T-helper 1 cell treated with Interleukin-12 subunit alpha and Interleukin-12 subunit beta and Interleukin-4 antibody, amounts not matched to agents 30 ng/mL and 1 ng/mL, for 36 hours (primary cell): ENCODE measurements around the gene STRA6. TPM values are rescaled to one million over a fixed set of nuclear protein-coding genes. Genes with fewer than 3 reads are reported as not detected.

Source experiments
- intact Hi-C: fragments of 100-400 bp; cut with micrococcal nuclease; formaldehyde crosslinking; loops from one replicate; pipeline ENCODE4 v1.15.1; 2024
- total RNA-seq: library from RNA; stranded (reverse); gene quantifications from 2 replicates; pipeline ENCODE4 v1.2.3, GENCODE V29; 2022

Gene STRA6
- total RNA-seq, 1 donor from 2014 or later, result not detected

GRCh38 chr15:74208496-74208895, 5.9 kb upstream of the STRA6 start:
- intact Hi-C loops, result no loop called here

GRCh38 chr15:74207652-74208440, 5.3 kb upstream of the STRA6 start:
- intact Hi-C loops, result no loop called here

- intact Hi-C loops, result no loop called here
Observed at GRCh38 chr15:74206801-74207281, 4.3 kb upstream of the STRA6 start.

DNA sequence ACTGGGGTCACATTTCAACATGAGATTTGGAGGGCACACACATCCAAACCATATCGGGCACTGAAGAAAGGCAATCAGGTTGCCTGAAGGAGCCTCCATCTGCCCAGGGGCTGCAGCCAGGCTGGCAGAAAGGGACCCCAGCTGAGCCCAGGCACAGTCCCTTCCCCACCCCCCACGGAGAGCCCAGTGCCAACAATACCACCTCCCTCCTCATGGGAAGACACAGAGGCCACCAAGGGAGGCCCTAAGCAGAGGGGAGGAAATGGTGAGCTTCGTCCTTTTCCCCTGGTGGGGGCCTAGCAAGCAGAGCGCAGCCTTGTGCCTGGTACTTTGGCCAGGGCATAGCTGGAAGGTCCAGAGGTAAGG, 3.0 kb upstream of the STRA6 start:
- intact Hi-C loops, result no loop called here

- intact Hi-C loops, result no loop called here
Observed at GRCh38 chr15:74203914-74204431, 1.4 kb upstream of the STRA6 start.

- intact Hi-C loops, result no loop called here
Observed at GRCh38 chr15:74201710-74202420, 722 bp downstream of the STRA6 start.

DNA sequence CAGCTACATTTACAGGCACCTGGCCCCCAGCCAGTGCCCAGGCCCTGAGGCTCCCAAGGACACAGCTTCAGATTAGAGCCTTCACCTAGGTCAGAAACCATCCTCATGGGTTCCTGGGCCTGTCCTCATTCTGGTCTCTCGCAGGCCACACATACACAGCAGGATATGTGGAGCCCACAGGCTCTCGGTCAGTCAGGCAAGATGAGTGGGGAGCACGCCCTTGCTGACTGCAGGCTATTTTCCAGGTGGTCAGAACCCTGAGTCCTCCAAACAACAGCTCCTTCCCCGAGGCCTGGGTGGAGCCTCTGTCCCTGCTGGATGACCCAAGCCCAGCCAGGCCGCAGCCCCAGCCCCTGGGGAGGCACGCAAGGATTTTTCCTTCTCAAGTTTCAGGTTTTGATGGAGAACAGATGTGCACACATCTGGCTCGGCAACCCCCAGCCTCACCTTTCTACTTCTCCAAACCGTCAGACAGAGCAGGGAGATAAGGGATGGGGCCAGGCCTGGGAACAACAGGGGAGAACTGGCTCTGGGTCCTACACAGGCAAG, 1.6 kb downstream of the STRA6 start:
- intact Hi-C loops, result no loop called here

DNA sequence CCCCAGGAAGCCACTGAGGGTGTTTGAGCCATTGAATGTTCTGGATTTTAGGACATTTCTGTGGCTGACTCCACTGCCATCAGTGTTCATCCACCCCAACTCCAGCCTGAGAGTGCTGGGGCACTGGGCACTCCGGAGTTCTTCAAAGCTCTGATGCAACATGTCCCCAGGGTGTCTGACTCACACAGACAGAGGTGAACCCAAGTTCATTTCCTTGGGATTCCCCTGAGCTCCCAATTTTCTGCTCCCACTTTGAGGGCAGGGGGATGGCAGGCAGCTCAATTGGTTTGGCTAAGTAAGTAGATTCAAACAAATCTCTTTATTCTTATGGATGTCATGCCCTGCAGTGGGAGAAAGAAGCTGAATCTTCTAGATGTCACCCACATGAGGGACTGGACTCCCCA, 2.2 kb downstream of the STRA6 start:
- intact Hi-C loops, result no loop called here

DNA sequence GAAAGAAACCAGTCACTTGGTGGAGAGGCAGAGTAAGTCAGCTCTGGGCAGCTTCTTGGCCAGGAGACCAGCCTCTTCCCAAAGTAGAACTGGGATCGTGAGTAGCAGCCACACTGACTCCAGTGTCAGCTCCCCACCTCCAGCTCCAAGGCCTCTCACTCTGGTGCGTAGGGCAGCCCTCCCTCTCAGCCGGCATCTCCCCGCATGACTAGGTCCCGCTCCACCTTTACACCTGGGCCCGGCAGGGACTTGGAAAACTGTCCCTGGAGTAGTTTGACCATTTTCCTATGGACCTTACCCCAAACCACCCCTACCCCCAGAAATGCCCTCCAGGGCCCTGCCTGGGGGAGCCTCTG, 3.3 kb downstream of the STRA6 start:
- intact Hi-C loops, result no loop called here

DNA sequence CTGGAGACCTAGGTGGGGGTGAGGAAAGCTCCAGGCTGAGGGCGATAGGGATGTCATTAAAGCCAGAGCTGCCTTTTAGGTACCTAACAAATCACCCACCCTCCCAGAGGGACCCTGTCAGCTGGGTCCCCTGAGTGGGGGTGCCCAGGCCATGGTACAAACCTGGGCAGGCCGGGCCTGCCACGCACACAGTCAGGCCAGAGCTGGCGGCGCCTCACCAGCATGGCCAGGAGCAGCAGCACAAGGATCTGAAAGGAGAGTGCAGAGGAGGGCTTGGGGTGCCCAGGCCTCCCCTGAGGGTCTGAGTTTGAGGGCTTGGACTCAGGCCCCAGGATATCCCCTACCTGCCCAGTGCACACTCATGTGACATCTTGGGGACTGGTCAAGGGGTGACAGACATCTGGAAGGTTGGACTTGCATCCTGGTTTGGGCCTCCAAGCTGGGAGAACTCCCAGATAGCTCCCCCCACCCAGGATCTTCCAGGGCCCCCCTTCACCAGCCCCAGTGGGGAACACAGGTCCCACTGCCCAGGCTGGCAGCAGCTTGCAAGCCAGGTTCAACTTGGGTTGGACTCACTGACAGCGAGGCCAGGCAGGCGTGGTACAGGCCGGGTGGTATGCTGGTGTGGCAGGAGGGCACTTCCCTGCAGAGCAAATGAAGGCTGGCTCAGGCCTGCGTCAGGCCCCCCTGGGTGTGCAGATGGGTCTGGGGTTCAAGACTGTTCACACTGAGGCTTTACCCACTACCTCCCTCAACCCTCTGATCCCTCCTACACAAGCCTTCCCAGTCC, 5.2 kb downstream of the STRA6 start:
- intact Hi-C loops, result no loop called here

- intact Hi-C loops, result no loop called here
Observed at GRCh38 chr15:74196175-74196574, 6.4 kb downstream of the STRA6 start.

- intact Hi-C loops, result no loop called here
Observed at GRCh38 chr15:74194572-74195559, 7.7 kb downstream of the STRA6 start.

DNA sequence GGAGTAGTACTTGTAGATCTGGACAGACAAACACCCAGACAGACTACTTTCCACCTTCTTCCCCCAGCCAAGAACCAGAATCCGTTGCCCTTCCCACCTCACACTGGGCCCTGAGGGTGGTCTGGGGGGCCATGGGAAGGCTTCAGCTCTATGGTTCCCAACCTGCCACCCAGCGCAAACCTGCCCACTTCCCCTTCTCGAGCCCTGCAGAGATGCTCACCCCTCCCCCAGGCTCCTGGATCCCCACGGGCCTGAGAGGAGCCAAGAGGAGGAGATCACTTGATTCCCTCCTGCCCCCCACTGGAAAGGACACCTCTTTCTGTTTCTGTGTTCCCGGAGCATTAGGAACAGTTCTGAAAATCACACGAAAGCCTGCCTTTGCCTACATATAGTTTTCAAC, 8.7 kb downstream of the STRA6 start:
- intact Hi-C loops, result no loop called here

DNA sequence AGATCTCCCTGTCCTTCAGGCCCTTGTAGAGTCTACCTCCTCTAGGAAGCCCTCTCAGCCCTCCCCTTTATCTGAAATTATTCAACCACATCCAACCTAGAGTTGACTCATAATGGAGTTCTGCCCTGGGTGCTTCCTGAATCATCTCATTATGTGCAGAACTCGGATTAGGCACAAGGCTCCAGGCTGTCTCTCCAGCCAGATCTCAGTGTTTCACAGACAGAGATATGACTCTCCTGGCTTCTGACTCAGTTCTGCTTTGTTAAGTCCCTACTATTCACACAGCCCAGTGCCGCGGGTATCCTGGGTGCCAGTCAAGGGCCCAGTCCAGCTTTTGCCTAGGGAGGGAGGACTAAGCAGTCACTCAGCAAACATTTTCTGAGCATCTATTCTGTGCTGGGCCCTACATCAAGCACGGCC, 9.3 kb downstream of the STRA6 start:
- intact Hi-C loops, result no loop called here

DNA sequence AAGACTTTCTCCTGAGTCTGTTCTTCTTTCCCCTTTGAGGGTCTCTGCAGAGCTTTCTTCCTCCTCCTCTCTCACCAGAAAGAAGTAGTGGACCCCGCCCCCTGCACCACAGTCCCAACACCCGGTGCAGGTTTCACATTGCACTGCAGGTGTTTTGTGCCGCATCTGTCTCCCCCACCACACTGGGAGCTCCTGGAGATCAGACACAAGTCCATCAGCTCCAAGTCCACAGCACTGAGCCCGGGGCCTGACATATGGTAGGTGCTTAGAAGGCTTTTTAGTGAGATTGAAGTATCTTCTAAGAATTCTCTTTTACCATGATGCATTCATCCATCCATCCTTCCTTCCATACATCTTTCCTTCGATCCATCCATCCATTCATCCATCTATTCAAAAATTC, 9.8 kb downstream of the STRA6 start:
- intact Hi-C loops, result no loop called here

GRCh38 chr15:74191798-74192197, 10.8 kb downstream of the STRA6 start:
- intact Hi-C loops, result no loop called here

DNA sequence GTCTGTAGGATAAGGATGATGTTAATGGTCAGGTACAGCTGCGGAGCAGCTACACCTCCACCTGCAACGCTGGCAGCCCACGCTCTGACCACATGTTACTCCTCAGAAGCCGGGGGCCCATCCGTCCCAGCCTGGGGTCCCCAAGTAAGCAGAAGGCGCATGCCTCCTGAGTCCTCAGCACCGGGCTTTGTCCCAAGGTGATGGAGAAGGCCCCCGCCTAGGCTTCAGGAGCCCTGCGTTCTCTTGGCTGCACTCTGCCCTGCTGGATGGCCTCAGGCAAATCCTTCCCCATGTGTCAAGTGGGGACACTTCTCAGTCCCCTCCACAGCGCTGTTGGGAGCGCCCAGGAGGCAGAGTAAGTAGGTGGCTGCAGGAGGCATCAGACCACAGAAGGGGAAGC, 14.4 kb downstream of the STRA6 start:
- intact Hi-C loops, result no loop called here

DNA sequence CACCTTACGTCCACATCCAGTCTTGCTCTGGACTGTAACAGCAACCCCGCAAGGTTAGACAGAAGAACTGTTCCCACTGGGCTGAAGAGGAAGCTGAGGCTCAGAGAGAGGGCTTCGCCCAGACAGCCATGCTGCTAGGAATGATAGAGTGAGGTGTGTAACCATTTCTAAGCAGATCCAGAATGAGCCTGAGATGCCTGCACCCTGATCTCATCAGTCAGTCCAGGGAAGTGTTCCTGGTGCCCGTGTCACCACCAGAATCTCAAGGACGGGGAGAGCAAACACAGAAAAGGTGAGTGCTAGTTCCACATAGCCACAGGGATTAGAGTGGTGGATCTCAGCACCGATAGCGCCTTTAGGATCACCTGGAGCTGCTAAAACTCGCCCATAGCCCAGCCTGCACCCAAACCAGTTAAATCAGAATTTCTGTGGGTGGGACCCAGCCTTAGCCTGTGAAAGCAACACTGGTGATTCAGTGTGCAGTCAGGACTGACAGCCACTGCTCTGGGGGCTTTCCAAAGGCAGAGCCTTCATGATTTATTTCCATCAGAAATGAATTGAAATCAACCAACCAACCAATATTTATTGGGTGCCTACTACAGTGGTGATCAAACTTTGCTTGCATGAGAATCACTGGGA, 16.8 kb downstream of the STRA6 start:
- intact Hi-C loops, result no loop called here

DNA sequence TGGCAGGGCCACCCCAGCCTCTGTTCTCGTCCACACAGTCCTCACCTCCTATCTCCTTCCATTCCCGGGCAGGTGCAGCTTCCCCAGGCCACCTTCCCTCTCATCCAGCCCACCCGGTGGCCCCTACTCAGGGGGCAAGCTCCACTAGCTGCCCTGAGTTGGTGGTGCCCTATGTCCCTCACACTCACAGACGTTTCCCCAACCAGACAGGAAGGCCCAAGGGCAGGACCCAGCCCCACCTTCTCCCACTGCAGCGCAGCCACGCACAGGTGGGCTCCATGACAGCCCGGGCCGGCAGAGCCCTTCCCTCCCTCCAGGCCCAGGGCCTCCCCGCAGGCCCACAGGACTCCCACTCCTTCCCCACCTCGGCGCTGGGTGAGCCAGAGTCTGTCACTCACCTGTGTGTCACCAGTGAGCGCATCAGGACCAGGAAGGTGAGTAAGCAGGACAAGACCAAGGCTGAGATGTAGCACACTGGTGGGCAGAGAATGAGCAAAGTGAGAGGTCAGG, 17.9 kb downstream of the STRA6 start:
- intact Hi-C loops, result no loop called here

DNA sequence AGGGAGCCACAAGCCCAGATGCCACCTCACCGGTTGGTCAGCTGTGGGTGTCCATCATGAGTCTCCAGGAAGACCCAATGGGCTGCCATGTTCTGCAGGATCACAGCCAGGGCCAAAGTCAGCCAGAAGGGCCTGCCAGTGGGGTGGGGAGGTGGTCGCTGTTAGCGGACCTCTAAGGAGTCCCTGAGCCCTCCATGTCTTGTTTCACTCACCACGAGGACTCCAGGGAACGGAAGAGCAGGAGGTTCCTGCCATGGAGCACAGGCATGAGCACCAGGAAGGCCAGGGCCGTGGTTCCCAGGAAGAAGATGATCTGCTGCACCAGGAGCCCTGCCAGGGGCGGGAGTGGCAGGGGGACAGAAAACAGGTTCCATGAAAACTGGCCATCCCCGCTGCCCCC, 20.5 kb downstream of the STRA6 start:
- intact Hi-C loops, result no loop called here
